ENCODE measurements around the gene GNGT2.
A peak's percentile ranks its signal among the peaks of the same experiment; 100 is the strongest.

GNGT2 gene

GRCh38 chr17:49210158-49211029, at the start of gene GNGT2, which contains the start of gene ABI3:
Gene GNGT2, minus strand, starts transcription at chr17:49210574. Its CDS starts 3,152 bp downstream, at chr17:49207422.
Gene ABI3, plus strand, starts transcription at chr17:49210707. Its CDS starts 18 bp downstream, at chr17:49210725.
- DNase-seq, result no peak

- DNase-seq, result no peak
These were observed 49.3 kb upstream of the GNGT2 start for GRCh38 chr17:49259663-49260010.

- no peak for DNase-seq
These were observed 48.0 kb upstream of the GNGT2 start for GRCh38 chr17:49258394-49258793.

GRCh38 chr17:49255125-49255524, 44.8 kb upstream of the GNGT2 start:
- no peak for DNase-seq

GRCh38 chr17:49254066-49254465, 43.7 kb upstream of the GNGT2 start:
- no peak for DNase-seq

GRCh38 chr17:49252148-49252695, 41.8 kb upstream of the GNGT2 start:
- DNase-seq, result no peak

GRCh38 chr17:49249890-49250522, 39.6 kb upstream of the GNGT2 start:
- DNase-seq, result no peak

GRCh38 chr17:49249292-49249794, 39.0 kb upstream of the GNGT2 start:
- peak; percentile 35 for DNase-seq

GRCh38 chr17:49247944-49248343, 37.6 kb upstream of the GNGT2 start:
- no peak for DNase-seq

- no peak for DNase-seq
These were observed 34.5 kb upstream of the GNGT2 start for GRCh38 chr17:49244839-49245238.

GRCh38 chr17:49242813-49243212, 32.4 kb upstream of the GNGT2 start:
- DNase-seq, result no peak

- no peak for DNase-seq
These were observed 31.5 kb upstream of the GNGT2 start for GRCh38 chr17:49241692-49242397.

GRCh38 chr17:49241040-49241439, 30.7 kb upstream of the GNGT2 start:
- DNase-seq, result no peak

GRCh38 chr17:49240619-49241018, 30.2 kb upstream of the GNGT2 start:
- no peak for DNase-seq

GRCh38 chr17:49239963-49240362, 29.6 kb upstream of the GNGT2 start:
- no peak for DNase-seq

GRCh38 chr17:49235896-49236295, 25.5 kb upstream of the GNGT2 start:
- no peak for DNase-seq

- DNase-seq, result no peak
These were observed 24.2 kb upstream of the GNGT2 start for GRCh38 chr17:49234509-49235080.

GRCh38 chr17:49231563-49231894, 21.2 kb upstream of the GNGT2 start:
- no peak for DNase-seq

GRCh38 chr17:49230636-49231562, 20.5 kb upstream of the GNGT2 start, which contains the start of gene PHOSPHO1:
Gene PHOSPHO1, minus strand, starts transcription at chr17:49230787. Its CDS starts 4,096 bp downstream, at chr17:49226691.
- DNase-seq, result peak; percentile 38

GRCh38 chr17:49229805-49230600, 19.6 kb upstream of the GNGT2 start:
- DNase-seq, result no peak
